GM23248 (cell line): ENCODE data around the gene YES1. TPM values are rescaled to one million over a fixed set of nuclear protein-coding genes. Genes with fewer than 3 reads are reported as not detected.

Source experiments
- DNase-seq: peaks from one replicate; pipeline ENCODE4 v3.0.0-alpha.2; 2015
- H2AFZ ChIP-seq: fragments of 200-600 bp; sonication (generic); 2 replicates; pipeline ENCODE4 v1.6.1; 2016; ENCODE audit warnings: antibody characterized with exemption
- H3F3A ChIP-seq: fragments of 200-600 bp; sonication (generic); 2 replicates; pipeline ENCODE4 v1.6.1; 2016; ENCODE audit warnings: mild to moderate bottlenecking, antibody characterized with exemption, mixed run types; ENCODE audit not compliant: insufficient read depth
- H3K27ac ChIP-seq: fragments of 200-600 bp; sonication (generic); 2 replicates; pipeline ENCODE4 v1.5.1; 2016; ENCODE audit warnings: mild to moderate bottlenecking
- H3K27me3 ChIP-seq: fragments of 200-600 bp; sonication (generic); replicated peaks from 2 replicates; pipeline ENCODE4 v1.6.1; 2016; ENCODE audit warnings: mild to moderate bottlenecking; ENCODE audit not compliant: insufficient read depth
- H3K36me3 ChIP-seq: fragments of 200-600 bp; sonication (generic); 2 replicates; pipeline ENCODE4 v1.6.1; 2016; ENCODE audit warnings: low read depth, mild to moderate bottlenecking
- H3K4me1 ChIP-seq: fragments of 200-600 bp; sonication (generic); 2 replicates; pipeline ENCODE4 v1.6.1; 2016; ENCODE audit warnings: mild to moderate bottlenecking; ENCODE audit not compliant: insufficient read depth
- H3K4me2 ChIP-seq: fragments of 200-600 bp; sonication (generic); one replicate; pipeline ENCODE4 v1.6.1; 2016; ENCODE audit warnings: mild to moderate bottlenecking; ENCODE audit not compliant: unreplicated experiment
- H3K4me3 ChIP-seq: fragments of 200-600 bp; sonication (generic); 2 replicates; pipeline ENCODE4 v1.5.1; 2016; ENCODE audit warnings: mild to moderate bottlenecking
- H3K79me2 ChIP-seq: fragments of 200-600 bp; sonication (generic); 2 replicates; pipeline ENCODE4 v1.6.1; 2016; ENCODE audit warnings: mild to moderate bottlenecking; ENCODE audit not compliant: insufficient read depth
- H3K9ac ChIP-seq: fragments of 200-600 bp; sonication (generic); 2 replicates; pipeline ENCODE4 v1.6.1; 2016; ENCODE audit warnings: mild to moderate bottlenecking
- H3K9me2 ChIP-seq: fragments of 200-600 bp; sonication (generic); 2 replicates; pipeline ENCODE4 v1.6.1; 2016; ENCODE audit warnings: mixed run types, mild to moderate bottlenecking, moderate library complexity; ENCODE audit not compliant: insufficient read depth
- H3K9me3 ChIP-seq: fragments of 200-600 bp; sonication (generic); one replicate; pipeline ENCODE4 v1.6.1; 2017; ENCODE audit warnings: low read depth
- H4K20me1 ChIP-seq: fragments of 200-600 bp; sonication (generic); 2 replicates; pipeline ENCODE4 v1.6.0; 2016; ENCODE audit not compliant: insufficient read depth
- EZH2 ChIP-seq: fragments of 200-600 bp; sonication (generic); IDR thresholded peaks from 2 replicates; pipeline ENCODE4 v1.6.1; 2018; ENCODE audit warnings: antibody characterized with exemption, mild to moderate bottlenecking; ENCODE audit not compliant: insufficient read depth, poor library complexity, severe bottlenecking
- EZH2phosphoT487 ChIP-seq: fragments of 200-600 bp; sonication (generic); IDR thresholded peaks from 2 replicates; pipeline ENCODE4 v1.6.1; 2018; ENCODE audit warnings: antibody characterized with exemption, moderate library complexity, mild to moderate bottlenecking, low read depth; ENCODE audit not compliant: insufficient read depth
- WGBS, 2 experiments: methylation state at CpG; one replicate each; pipeline ENCODE4 v1.1.6; 2015 to 2017; ENCODE audit warnings: low lambda C conversion rate in 2 of 2, low coverage in 1 of 2; ENCODE audit errors: missing lambda C conversion rate in 2 of 2; 5-methylcytosine and 5-hydroxymethylcytosine counted together
- in situ Hi-C: fragments of 300-500 bp; cut with MboI; formaldehyde crosslinking; loops from 2 replicates; pipeline ENCODE4 v1.15.0; 2020
- polyA plus RNA-seq: library from polyadenylated mRNA; unstranded; fragments of >200 nt; fragmentation: Nextera tagmentation; extraction: Ambion mirVana; gene quantifications from 2 replicates; pipeline ENCODE4 v1.2.1, GENCODE V29; 2016
- total RNA-seq: library from RNA; depleted of rRNA; stranded (reverse); fragments of >200 nt; shearing (Covaris generic); gene quantifications from 2 replicates; pipeline ENCODE4 v1.2.3, GENCODE V29; 2014

The YES1 gene
- total and polyA plus RNA-seq, 2 experiments from 2014 or later, result 23.6 to 89.9 TPM

DNA sequence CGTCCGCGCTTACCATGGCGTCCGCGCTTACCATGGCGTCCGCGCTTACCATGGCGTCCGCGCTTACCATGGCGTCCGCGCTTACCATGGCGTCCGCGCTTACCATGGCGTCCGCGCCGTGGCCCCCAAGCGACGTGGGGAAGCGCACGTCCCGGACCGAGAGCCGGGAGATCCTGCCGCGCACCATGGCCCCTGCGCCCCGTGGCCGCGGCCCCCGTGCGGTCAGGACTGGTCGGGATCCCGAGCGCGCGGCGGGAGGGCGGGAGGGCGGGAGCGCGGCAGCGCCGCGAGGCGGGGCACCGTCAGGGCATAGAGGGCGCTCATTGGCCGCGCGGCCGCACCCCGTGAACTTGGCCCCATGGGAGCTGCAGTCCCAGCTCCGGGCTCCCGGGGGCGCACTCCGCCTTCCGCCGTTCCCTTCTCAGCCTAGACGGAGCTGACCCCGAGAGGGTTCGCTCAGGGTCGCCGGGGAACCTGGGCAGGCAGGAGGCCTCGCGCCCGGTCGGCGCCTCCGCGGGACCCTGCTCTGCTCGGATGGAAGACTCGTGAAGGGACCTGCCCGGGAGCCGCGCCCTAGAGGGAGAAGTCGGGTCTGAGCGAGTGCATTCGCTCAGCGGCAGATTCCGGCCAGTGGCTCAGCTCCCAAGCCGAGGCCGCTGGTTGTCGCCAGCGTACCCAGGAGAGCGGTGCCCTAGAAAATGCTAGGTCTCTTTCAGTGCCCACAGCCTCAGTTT lies 99.5 kb downstream of the YES1 start, which contains the start of gene ENOSF1:
Gene ENOSF1, minus strand, starts transcription at position 230 of the 734 bp plus-strand sequence. Its CDS starts 43 bp downstream, at position 187.
- in situ Hi-C loops, result no loop called here
- H4K20me1 ChIP-seq, result no peaks in the 10 kb centered on the region
- WGBS, 2 experiments, result 9 to 14% methylated on average over 60 to 80 of the region's 91 CpGs
- peak; percentile 91 for DNase-seq
- H3K27me3 ChIP-seq, result no peaks in the 10 kb centered on the region
- TF ChIP-seq EZH2, result no peak
- TF ChIP-seq EZH2phosphoT487, result no peak
- H3K9ac ChIP-seq, result peak within 1 kb of the TSS; percentile 95
- no peaks in the 10 kb centered on the region for H3K9me3 ChIP-seq
- H3K9me2 ChIP-seq, result no peaks in the 10 kb centered on the region
- H3K27ac ChIP-seq, result peak within 1 kb of the TSS; percentile 76
- H2AFZ ChIP-seq, result peak within 1 kb of the TSS; percentile 84
- peaks cover 31% of the 10 kb centered on the region for H3F3A ChIP-seq
- peak within 1 kb of the TSS; percentile 83 for H3K4me3 ChIP-seq
- peaks cover 20% of the 10 kb centered on the region for H3K4me1 ChIP-seq
- no peaks in the 10 kb centered on the region for H3K36me3 ChIP-seq
- peak within 1 kb of the TSS; percentile 97 for H3K4me2 ChIP-seq
- H3K79me2 ChIP-seq, result peaks cover 37% of the 10 kb centered on the region

DNA sequence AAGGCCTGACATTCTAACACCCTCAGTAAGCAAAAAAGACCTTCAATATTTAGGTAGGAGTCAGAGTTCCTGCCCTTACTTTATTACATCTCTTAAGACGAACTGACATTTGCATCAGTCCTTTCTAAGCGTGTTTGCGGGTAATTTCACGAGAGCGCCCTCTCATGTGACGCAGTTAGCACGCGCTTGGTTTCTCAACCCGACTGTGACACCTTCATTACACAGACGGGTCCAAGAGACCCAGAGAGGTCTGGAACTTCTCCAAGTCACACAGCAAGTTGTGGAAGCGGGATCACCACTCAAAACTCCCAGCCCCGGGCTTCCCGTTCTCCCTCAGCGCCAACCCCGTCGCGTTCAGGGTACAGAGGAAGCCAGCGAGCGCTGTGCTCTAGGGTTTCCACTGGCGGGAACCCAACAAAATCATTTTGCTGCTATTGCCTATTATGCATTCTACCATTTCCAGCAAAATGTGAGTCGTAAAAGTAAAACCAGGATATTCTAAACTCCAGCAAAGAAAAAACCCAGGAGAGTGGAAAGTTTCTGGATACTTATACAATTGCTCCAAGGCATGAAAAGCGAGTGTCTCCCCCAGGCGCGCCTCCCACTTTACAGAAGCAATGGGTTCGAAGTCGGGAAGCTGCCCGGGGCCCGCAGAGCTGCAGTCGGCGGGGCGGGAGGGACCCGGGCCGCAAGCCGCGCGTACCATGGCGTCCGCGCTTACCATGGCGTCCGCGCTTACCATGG lies 100.2 kb downstream of the YES1 start:
- Histone ChIP-seq H3K27ac (peak overlapping the region; percentile 76), H3K4me1 (peaks cover 20% of the 10 kb centered on the region), H3K27me3 (no peaks in the 10 kb centered on the region), H3K4me3 (peak overlapping the region; percentile 83), H3K9ac (peak overlapping the region; percentile 95), H3K9me2 (no peaks in the 10 kb centered on the region), H2AFZ (peak overlapping the region; percentile 84), H3K4me2 (peak overlapping the region; percentile 97), H4K20me1 (no peaks in the 10 kb centered on the region), H3F3A (peaks cover 31% of the 10 kb centered on the region), H3K79me2 (peaks cover 41% of the 10 kb centered on the region), H3K36me3 (no peaks in the 10 kb centered on the region), H3K9me3 (no peaks in the 10 kb centered on the region)
- peak; percentile 95 for DNase-seq
- in situ Hi-C loops, result no loop called here
- 1% methylated on average over 28 to 42 of the region's 42 CpGs for WGBS, 2 experiments
- TF ChIP-seq EZH2, result no peak
- no peak for TF ChIP-seq EZH2phosphoT487

DNA sequence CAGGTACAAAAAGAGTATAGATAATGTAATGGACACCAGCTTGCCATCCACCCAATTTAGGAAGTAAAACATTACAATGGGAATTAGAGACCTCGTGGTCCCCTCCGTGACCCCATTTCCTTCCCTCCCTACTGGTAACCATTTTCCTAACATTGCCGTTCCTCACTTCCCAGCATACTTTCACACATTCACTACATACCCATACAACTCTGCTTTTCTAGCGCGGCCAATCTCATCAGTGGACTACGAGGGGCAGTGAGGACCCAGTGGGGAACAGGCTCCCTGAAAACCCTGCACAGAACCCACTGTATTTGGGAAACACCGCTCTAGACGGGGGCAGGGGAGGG lies 100.8 kb downstream of the YES1 start:
- Histone ChIP-seq H3K9ac (peak overlapping the region; percentile 95), H2AFZ (peak overlapping the region; percentile 84), H3K4me2 (peak overlapping the region; percentile 97), H3K9me2 (no peaks in the 10 kb centered on the region), H3K27me3 (no peaks in the 10 kb centered on the region), H3K79me2 (peaks cover 41% of the 10 kb centered on the region), H3K4me3 (peak overlapping the region; percentile 83), H3K9me3 (no peaks in the 10 kb centered on the region), H4K20me1 (no peaks in the 10 kb centered on the region), H3K36me3 (no peaks in the 10 kb centered on the region), H3F3A (peaks cover 27% of the 10 kb centered on the region), H3K27ac (peak overlapping the region; percentile 76), H3K4me1 (peaks cover 20% of the 10 kb centered on the region)
- TF ChIP-seq EZH2phosphoT487 (no peak), EZH2 (no peak)
- in situ Hi-C loops, result no loop called here
- no peak for DNase-seq
- 11 to 20% methylated on average over 8 of the region's 8 CpGs for WGBS, 2 experiments

DNA sequence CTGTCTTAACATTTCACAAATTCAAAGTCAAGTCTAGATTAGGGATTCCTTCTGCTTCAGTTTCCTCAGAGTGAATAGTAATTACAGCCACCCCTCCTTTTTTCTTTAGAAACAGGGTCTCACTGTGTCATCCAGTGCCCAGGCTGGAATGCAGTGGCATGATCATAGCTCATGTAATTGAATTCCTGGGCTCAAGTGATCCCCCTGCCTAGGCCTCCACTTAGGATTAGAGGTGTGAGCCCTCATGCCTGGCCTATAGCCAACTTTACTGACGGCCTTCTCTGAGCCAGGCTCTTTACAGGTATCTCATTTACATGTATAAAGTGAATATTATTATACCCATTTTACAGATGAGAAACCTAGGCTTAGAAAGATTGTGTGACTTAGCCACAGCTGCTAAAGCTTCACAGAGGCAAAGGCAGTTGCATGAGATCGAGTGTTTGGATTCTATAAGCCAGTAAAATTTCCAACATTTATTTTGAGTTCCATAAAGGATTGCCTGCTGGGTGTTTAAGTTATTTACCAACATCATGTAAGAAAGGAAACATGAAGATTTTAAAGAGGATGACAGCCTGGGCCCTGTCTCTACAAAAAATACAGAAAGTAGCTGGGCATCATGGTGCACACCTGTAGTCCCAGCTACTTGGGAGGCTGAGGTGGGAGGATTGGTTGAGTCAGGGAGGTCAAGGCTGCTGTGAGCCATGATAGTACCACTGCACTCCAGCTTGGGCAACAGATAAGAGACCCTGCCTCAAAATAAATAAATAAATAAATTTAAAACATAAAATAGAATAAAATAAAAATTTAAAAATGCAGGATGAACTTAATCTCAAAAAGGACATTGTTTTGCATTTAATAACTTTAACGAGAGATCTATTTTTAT lies 101.4 kb downstream of the YES1 start:
- Histone ChIP-seq H2AFZ (peak overlapping the region; percentile 84), H3K9ac (peak overlapping the region; percentile 95)
- TF ChIP-seq EZH2phosphoT487, result no peak
- no peak for TF ChIP-seq EZH2

More for the DNA sequence above, 101.4 kb downstream of the YES1 start:
- Histone ChIP-seq H3K27ac (peak overlapping the region; percentile 76), H3K4me3 (peak overlapping the region; percentile 83), H3K27me3 (no peaks in the 10 kb centered on the region), H3K9me2 (no peaks in the 10 kb centered on the region), H3K79me2 (peaks cover 41% of the 10 kb centered on the region), H3K36me3 (no peaks in the 10 kb centered on the region), H3K4me1 (peaks cover 16% of the 10 kb centered on the region), H4K20me1 (no peaks in the 10 kb centered on the region), H3K4me2 (peak overlapping the region; percentile 97), H3F3A (peaks cover 20% of the 10 kb centered on the region), H3K9me3 (no peaks in the 10 kb centered on the region)
- DNase-seq, result no peak
- in situ Hi-C loops, result no loop called here
- WGBS, 2 experiments, result 80 to 82% methylated on average over 3 of the region's 3 CpGs
